ENCODE results near the gene ART1. TPM values are rescaled to one million over a fixed set of nuclear protein-coding genes. Genes with fewer than 3 reads are reported as not detected.

Gene ART1
- total RNA-seq, 1 experiment from 2014 or later, result 0.07 TPM

DNA sequence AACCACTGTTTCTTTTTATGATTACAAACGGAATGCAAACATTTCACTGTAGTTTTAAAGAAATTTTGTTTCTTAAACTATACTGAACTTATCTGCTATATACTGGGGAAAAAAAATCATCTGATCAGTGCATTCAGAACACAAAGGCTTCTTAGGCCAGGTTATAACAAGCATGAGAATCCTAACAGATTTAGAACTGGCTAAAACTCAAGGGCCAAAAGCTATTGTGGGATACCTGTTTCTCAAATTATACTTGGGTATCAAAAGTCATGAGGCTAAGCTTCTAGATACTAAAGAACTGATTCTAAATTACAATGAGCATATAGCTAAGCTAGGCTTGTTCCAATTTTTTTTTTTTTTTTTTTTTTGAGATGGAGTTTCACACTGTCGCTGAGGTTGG, 56.0 kb downstream of the ART1 start:
- H3K27me3 ChIP-seq (ENCODE audit: control insufficient read depth, insufficient read depth, low read length), result no peaks in the 10 kb centered on the region
- no peak overlapping the region for H3K4me3 ChIP-seq (ENCODE audit: insufficient read depth, low read depth, low read length)
- DNase-seq, result no peak
- peaks cover 35% of the 10 kb centered on the region for H3K36me3 ChIP-seq (replicated peaks; ENCODE audit: control insufficient read depth, insufficient read depth, low read length)

DNA sequence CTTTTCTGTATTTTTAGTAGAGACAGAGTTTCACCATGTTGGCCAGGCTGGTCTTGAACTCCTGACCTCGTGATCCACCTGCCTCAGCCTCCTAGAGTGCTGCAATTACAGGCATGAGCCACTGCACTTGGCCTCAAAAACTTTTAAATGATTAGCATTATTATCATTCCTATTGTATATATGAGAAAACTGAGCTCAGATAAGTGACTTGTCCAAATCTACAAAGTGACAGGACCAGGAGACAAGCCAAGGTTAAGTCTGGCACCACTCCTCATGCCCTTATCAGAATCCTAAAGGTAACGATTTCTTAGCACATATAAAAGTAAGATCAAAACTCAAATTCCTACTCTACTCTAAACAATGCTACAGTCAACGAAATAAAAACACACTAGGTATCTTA, 58.5 kb downstream of the ART1 start:
- H3K4me3 ChIP-seq (ENCODE audit: insufficient read depth, low read depth, low read length), result no peak overlapping the region
- H3K36me3 ChIP-seq (replicated peaks; ENCODE audit: control insufficient read depth, insufficient read depth, low read length), result peaks cover 32% of the 10 kb centered on the region
- no peaks in the 10 kb centered on the region for H3K27me3 ChIP-seq (ENCODE audit: control insufficient read depth, insufficient read depth, low read length)
- no peak for DNase-seq

DNA sequence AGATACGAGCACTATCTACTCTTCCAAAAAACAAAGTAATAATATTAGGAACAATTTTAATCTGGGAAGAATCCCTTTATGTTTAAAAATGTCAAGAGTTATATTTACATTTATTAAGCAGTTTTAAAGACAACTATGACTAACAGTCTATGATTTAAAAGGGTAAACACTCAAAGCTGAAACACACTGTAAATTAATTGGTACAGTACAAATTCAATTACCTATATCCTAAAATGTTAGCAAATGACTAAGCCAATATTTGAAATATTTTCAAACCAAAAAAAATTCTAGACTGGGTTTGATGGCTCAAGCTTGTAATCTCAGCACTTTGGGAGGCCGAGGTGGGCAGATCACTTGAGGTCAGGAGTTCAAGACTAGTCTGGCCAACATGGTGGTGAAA, 62.2 kb downstream of the ART1 start:
- no peaks in the 10 kb centered on the region for H3K27me3 ChIP-seq (ENCODE audit: control insufficient read depth, insufficient read depth, low read length)
- peaks cover 22% of the 10 kb centered on the region for H3K36me3 ChIP-seq (replicated peaks; ENCODE audit: control insufficient read depth, insufficient read depth, low read length)
- H3K4me3 ChIP-seq (ENCODE audit: insufficient read depth, low read depth, low read length), result no peak overlapping the region
- no peak for DNase-seq

DNA sequence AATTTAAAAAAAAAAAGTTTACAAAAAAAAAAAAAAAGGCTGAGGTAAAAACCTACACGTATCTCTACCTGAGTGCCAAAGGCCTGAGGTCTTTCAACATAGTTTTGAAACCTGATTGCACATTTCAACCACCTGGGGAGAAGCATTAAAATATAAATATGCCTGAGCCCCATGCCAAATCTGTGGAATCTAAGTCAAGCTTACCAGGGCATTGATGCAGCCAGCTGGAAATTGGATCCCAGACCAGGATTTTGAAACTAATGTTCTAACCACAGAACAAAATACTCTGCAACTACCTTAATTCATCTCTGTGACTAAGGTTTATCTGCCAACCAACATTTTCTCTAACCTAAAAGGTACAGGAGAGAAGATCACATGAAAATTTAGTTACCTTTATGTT, 65.0 kb downstream of the ART1 start:
- Histone ChIP-seq H3K36me3 (replicated peaks; ENCODE audit: control insufficient read depth, insufficient read depth, low read length) (peaks cover 24% of the 10 kb centered on the region), H3K4me3 (ENCODE audit: insufficient read depth, low read depth, low read length) (no peak overlapping the region), H3K27me3 (ENCODE audit: control insufficient read depth, insufficient read depth, low read length) (no peaks in the 10 kb centered on the region)
- no peak for DNase-seq

DNA sequence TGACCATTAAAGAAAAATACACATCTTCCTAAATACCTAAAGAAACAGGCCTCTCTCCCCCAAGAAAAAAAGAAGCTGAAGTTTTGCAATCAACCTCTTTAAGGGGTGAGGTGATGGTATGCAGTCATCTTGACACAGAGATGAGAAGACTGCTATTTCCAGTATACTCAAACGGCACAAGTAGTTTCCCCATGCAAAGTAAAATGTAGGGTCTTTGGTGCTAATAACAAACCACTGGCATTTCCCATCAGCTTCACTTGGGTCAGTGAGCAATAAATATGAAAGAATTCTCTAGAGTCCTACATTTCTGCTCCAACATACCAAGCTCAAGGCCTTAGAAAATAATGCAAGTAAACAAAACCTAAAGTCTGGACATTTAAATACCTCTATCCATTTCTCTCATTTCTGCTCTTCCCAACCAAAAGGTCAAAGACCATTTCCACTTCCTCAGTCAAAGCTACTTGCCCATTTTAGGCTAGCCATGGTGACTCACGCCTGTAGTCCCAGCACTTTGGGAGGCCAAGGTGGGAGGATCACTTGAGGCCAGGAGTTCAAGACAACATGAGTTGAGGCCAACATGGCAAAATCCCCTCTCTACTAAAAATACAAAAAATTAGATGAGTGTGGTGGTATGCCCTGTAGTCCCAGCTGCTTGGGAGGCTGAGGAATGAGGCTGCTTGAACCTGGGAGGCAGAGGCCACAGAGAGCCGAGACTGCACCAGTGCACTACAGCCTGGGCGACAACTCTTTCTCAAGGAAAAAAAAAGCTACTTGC, 65.7 kb downstream of the ART1 start:
- no peak for DNase-seq
- peaks cover 21% of the 10 kb centered on the region for H3K36me3 ChIP-seq (replicated peaks; ENCODE audit: control insufficient read depth, insufficient read depth, low read length)
- no peaks in the 10 kb centered on the region for H3K27me3 ChIP-seq (ENCODE audit: control insufficient read depth, insufficient read depth, low read length)
- H3K4me3 ChIP-seq (ENCODE audit: insufficient read depth, low read depth, low read length), result no peak overlapping the region

DNA sequence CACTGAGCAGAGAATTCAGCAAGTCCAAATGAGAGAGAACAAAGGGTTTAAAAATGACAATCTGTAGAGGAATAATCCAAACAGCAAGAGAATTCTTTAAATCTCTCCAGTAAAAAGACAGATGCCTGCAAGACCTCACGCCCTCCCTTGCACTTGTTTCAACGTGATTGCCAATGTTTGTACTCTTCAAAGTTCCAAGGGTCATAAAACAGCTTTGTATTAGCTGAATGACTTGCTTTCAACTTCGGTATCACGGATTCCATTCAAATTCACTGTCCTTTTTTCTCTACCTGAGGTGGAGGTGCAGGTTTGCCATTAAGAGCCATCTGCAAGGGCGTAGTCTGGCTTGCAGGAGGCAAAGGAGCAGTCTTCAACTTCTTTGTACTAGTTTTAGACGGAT, 67.3 kb downstream of the ART1 start:
- DNase-seq, result no peak
- Histone ChIP-seq H3K36me3 (replicated peaks; ENCODE audit: control insufficient read depth, insufficient read depth, low read length) (peaks cover 25% of the 10 kb centered on the region), H3K27me3 (ENCODE audit: control insufficient read depth, insufficient read depth, low read length) (no peaks in the 10 kb centered on the region)

More for the DNA sequence above, 67.3 kb downstream of the ART1 start:
- no peak overlapping the region for H3K4me3 ChIP-seq (ENCODE audit: insufficient read depth, low read depth, low read length)

Other genes with a start within 250 kb of the ART1 start
- 6.5 and 15.0 TPM in 2 replicates for gene ART5, start 3.1 kb upstream of the ART1 start, total RNA-seq (2014; rRNA removed; shearing (Covaris generic))
- 0.66 and 0.67 TPM in 2 replicates for gene CHRNA10, start 26.3 kb downstream of the ART1 start, total RNA-seq (2014; rRNA removed; shearing (Covaris generic))
- gene NUP98, start 152.4 kb downstream of the ART1 start, total RNA-seq (2014; rRNA removed; shearing (Covaris generic)), result 126 and 132 TPM in 2 replicates
- 17.3 and 21.0 TPM in 2 replicates for gene PGAP2, start 163.4 kb downstream of the ART1 start, total RNA-seq (2014; rRNA removed; shearing (Covaris generic))
- gene RHOG, start 195.8 kb downstream of the ART1 start, total RNA-seq (2014; rRNA removed; shearing (Covaris generic)), result 14.9 and 20.2 TPM in 2 replicates
- gene STIM1, start 210.5 kb downstream of the ART1 start, total RNA-seq (2014; rRNA removed; shearing (Covaris generic)), result 20.8 and 23.6 TPM in 2 replicates